Measurements from ENCODE around the gene HBG1. TPM values are rescaled to one million over a fixed set of nuclear protein-coding genes. Genes with fewer than 3 reads are reported as not detected.

The HBG1 gene
- total RNA-seq, 1 experiment from 2014 or later: not detected

DNA sequence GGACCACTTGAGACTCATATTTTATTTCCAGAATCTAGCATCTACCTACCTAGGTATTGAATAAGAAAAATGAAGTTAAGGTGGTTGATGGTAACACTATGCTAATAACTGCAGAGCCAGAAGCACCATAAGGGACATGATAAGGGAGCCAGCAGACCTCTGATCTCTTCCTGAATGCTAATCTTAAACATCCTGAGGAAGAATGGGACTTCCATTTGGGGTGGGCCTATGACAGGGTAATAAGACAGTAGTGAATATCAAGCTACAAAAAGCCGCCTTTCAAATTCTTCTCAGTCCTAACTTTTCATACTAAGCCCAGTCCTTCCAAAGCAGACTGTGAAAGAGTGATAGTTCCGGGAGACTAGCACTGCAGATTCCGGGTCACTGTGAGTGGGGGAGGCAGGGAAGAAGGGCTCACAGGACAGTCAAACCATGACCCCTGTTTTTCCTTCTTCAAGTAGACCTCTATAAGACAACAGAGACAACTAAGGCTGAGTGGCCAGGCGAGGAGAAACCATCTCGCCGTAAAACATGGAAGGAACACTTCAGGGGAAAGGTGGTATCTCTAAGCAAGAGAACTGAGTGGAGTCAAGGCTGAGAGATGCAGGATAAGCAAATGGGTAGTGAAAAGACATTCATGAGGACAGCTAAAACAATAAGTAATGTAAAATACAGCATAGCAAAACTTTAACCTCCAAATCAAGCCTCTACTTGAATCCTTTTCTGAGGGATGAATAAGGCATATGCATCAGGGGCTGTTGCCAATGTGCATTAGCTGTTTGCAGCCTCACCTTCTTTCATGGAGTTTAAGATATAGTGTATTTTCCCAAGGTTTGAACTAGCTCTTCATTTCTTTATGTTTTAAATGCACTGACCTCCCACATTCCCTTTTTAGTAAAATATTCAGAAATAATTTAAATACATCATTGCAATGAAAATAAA lies 24.8 kb downstream of the HBG1 start:
- Histone ChIP-seq H2BK12ac (ENCODE audit: insufficient read length, low read depth, low read length) (no peak overlapping the region), H3K4ac (ENCODE audit: low read depth, low read length) (no peak overlapping the region), H3K27me3 (ENCODE audit: insufficient read depth, low read length) (no peaks in the 10 kb centered on the region), H2AK5ac (ENCODE audit: insufficient read length, low read length) (no peak overlapping the region), H2BK5ac (ENCODE audit: insufficient read length, low read length) (no peak overlapping the region), H3K27ac (ENCODE audit: insufficient read length, low read depth, low read length) (no peak overlapping the region), H3K4me2 (ENCODE audit: insufficient read depth, insufficient read length, low read length) (no peak overlapping the region), H2AFZ (ENCODE audit: low read length) (no peak overlapping the region), H3K4me1 (ENCODE audit: insufficient read depth, low read length) (no peaks in the 10 kb centered on the region), H4K8ac (replicated peaks; ENCODE audit: insufficient read length, low read depth, low read length) (no peak overlapping the region), H3T11ph (ENCODE audit: low read length) (no peak overlapping the region), H2BK20ac (ENCODE audit: low read depth, low read length, poor library complexity, severe bottlenecking) (no peak overlapping the region), H3K9me3 (ENCODE audit: control insufficient read depth, low read depth, low read length) (no peaks in the 10 kb centered on the region), H4K20me1 (ENCODE audit: control insufficient read depth, insufficient read depth, insufficient read length) (no peaks in the 10 kb centered on the region), H3K79me1 (ENCODE audit: insufficient read depth, low read depth, low read length, poor library complexity, severe bottlenecking) (no peaks in the 10 kb centered on the region), H2BK120ac (ENCODE audit: low read depth, low read length, poor library complexity, severe bottlenecking) (no peak overlapping the region), H3K23me2 (ENCODE audit: insufficient read length, low read depth, low read length, poor library complexity, severe bottlenecking) (no peaks in the 10 kb centered on the region), H3K79me2 (ENCODE audit: insufficient read depth, low read length) (no peaks in the 10 kb centered on the region), H4K91ac (ENCODE audit: insufficient read length, low read depth, low read length) (no peak overlapping the region), H3K9ac (ENCODE audit: extremely low read depth, insufficient read length, low read length) (no peak overlapping the region), H3K14ac (ENCODE audit: insufficient read depth, low read length) (no peak overlapping the region), H3K56ac (ENCODE audit: insufficient read length, low read depth, low read length) (no peak overlapping the region), H3K23ac (ENCODE audit: insufficient read length, low read depth, low read length) (no peak overlapping the region), H2BK15ac (ENCODE audit: low read depth, low read length) (no peak overlapping the region), H3K18ac (ENCODE audit: insufficient read length, low read depth, low read length) (no peak overlapping the region), H4K5ac (ENCODE audit: insufficient read length, low read depth, low read length) (no peak overlapping the region)
- Mint-ChIP-seq H3K27me3 (ENCODE audit: low read depth) (no peaks in the 10 kb centered on the region), H3K27ac (peak overlapping the region in 1 of 3 experiments; percentile 53; a peak in 1 of 7 replicates), H3K36me3 (ENCODE audit: insufficient read depth in 1 of 3, low read depth in 3 of 3) (peaks cover 3 to 18% (median 16%) of the 10 kb centered on the region in 3 experiments; a peak in 6 of 7 replicates), H3K4me3 (no peak overlapping the region), H3K4me1 (no peaks in the 10 kb centered on the region), H3K9me3 (peaks cover 20 to 24% of the 10 kb centered on the region in 2 experiments)
- no CpG with 5 or more reads among the region's 6 CpGs for whole genome bisulfite sequencing (ENCODE audit: extremely low coverage, insufficient read length, low lambda C conversion rate)
- no peak for DNase-seq
- TF ChIP-seq, protein P1, sequence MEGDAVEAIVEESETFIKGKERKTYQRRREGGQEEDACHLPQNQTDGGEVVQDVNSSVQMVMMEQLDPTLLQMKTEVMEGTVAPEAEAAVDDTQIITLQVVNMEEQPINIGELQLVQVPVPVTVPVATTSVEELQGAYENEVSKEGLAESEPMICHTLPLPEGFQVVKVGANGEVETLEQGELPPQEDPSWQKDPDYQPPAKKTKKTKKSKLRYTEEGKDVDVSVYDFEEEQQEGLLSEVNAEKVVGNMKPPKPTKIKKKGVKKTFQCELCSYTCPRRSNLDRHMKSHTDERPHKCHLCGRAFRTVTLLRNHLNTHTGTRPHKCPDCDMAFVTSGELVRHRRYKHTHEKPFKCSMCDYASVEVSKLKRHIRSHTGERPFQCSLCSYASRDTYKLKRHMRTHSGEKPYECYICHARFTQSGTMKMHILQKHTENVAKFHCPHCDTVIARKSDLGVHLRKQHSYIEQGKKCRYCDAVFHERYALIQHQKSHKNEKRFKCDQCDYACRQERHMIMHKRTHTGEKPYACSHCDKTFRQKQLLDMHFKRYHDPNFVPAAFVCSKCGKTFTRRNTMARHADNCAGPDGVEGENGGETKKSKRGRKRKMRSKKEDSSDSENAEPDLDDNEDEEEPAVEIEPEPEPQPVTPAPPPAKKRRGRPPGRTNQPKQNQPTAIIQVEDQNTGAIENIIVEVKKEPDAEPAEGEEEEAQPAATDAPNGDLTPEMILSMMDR (conservative IDR thresholded peaks at IDR 0.05): no peak
